HG03469 (cell line): ENCODE results near the gene MUC6.

Experiments
- ATAC-seq: cut with Tn5 transposase; IDR thresholded peaks from one replicate; pipeline ENCODE4 v1.9.1; 2021; ENCODE audit warnings: mild to moderate bottlenecking, moderate library complexity, moderate number of reproducible peaks; ENCODE audit not compliant: unreplicated experiment

Gene MUC6

GRCh38 chr11:971092-971690 is 65.3 kb downstream of the MUC6 start:
- no peak for ATAC-seq

GRCh38 chr11:970319-970871 is 66.1 kb downstream of the MUC6 start:
- ATAC-seq: no peak

DNA sequence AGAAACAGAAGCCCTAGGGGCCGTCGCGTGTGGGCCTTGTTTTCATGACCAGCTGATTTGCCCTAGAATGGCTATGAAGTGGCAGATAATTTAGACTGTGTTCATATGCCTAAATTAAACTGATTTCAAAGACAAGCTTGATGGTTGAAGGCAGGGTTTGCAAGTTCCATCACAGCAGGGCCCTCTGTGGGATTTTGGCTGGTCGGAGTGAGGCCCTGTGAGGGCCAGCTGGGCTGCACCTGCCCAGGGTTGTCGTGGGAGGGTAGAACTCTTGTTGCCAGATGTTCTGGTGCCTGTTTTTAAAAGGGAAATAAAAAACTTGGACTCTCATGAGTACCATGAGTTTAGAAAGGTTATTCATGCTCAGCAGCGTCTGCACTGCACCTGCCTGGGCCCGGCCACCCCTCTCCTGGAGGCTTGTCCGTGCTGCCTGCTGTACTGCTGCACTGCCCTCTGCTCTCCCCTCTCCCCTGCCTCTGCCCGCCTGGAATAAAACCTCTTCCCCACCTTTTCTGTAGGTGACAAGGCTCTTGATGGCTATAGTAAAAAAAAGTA is 66.8 kb downstream of the MUC6 start:
- ATAC-seq: no peak

GRCh38 chr11:968822-969221 is 67.7 kb downstream of the MUC6 start:
- ATAC-seq: no peak

DNA sequence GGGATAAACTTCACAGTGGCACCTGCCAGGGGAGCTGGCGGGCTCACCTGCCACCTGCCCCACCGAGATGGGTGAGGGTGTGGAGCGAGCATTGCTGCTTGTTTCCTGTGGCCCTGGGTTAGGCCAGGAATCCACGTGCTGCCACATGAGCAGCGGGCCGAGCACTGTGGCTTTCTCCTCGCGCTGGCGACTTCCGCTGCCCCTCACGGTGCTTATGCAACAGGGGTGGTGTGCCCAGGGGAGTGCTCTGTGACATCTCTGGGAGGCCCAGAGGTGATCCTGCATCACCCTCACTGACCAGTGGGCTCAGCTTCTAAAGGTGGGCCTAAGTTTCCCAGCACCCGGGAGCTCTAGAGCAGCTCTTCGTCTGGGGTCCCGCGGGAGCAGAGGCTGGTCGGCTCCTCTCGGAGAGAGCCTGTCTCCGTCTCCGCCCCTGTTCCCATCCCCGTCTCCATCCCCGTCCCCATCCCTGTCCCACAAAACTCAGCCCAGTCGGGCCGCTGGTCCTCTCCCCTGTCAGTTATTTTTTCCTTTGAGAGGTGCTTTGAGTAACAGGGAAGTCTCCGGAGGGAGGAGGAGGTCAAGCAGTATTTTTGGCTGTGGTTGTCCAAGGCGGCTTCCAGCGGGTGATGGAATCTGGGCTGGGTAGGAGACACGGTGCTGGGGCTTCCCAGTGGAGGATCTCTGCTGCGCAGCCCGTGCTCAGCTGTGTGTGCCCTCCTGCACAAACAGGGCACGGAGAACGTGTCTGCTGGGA is 68.3 kb downstream of the MUC6 start:
- no peak for ATAC-seq

DNA sequence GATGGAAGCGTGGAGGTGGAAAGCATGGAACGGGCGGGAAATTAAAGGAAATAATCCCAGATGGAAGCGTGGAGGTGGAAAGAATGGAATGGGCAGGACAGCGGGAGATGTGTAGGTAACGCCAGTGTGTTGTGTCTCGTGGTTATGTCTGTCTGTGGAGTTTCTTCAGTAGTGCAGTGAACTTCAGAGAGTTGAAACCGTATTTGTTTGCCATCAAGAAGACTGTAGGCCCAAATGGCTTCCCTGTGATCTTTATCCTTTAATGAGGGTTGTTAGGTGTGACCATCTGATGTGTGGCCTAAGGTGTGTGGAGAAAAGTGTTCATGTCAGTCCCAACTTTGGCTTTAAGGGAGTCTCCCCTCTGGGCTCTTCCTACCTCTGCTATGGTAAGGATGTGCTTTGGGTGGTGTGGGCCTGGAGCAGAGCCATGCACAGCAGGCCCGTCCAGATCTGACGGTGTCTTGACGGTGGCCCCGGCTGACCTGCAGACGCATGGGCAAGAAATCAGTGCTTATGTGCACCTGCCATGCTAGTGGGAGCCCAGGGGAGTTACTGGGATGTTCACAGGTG is 71.2 kb downstream of the MUC6 start:
- no peak for ATAC-seq

- no peak for ATAC-seq
These were observed 72.7 kb downstream of the MUC6 start for GRCh38 chr11:963852-964251.
